HG02678 (cell line): ENCODE data around the gene CCN6.
A peak's percentile ranks its signal among the peaks of the same experiment; 100 is the strongest.
"Not testable (repeated sequence)": the region's sequence is repeated elsewhere in the genome, so short reads cannot be mapped to it uniquely, and the experiment has no call there.

Experiments used
- ATAC-seq: cut with Tn5 transposase; IDR thresholded peaks from one replicate; pipeline ENCODE4 v1.9.1; 2021; ENCODE audit warnings: mild to moderate bottlenecking, moderate library complexity; ENCODE audit not compliant: unreplicated experiment

CCN6 gene

DNA sequence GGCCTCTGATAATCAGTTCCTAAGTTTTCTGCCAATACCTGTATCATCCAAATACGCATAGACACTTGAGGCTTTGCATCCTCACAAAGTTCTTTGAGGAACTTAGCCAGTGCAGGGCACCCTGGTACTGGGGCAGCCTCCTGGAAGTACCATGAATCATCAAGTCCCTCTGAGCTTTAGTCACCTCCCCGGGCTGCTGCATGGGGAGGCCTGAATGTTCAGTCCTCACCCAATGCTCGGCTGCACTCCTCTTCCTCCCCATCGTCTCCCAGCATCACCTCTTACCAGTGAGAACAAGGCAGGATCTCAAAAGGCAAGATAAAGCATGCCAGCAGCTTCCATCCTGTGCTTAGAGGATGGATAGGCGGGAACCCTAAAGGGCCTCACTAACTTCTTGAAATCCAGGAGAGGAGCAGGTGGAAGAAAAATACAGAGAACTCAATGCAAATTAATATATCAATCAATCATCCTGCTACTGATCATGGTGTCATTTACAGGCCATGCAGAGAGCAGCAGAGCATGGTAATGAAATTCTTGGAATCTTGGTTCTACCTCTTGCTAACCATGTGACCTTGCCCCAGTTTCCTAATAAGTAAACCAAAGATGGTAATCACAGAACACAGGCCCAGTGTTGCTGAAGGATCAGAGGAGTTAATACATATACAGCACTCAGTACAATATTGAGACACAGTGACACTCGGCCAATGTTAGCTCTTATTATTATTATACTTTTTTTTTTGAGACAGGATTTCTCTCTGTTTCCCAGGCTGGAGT is 4.7 kb upstream of the CCN6 start:
- ATAC-seq = no peak

DNA sequence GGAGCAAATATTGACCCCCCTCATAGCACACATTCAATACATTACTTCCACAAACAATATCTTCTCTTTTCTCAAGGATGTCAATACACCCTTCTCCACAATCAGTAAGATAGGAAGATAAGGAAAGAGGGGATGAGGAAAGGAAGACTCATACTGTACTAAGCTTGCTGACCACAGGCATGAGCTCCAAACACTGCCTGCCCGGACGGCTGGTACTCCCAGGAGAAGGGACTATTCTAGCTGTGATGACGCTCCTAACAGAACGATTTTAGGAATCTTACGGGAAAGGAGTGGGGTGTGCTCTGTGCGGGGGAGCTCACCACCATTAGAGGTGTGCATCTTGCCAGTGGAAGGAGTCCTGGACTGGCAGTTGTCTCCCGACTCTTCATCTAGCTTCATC is 3.9 kb upstream of the CCN6 start:
- ATAC-seq = no peak

DNA sequence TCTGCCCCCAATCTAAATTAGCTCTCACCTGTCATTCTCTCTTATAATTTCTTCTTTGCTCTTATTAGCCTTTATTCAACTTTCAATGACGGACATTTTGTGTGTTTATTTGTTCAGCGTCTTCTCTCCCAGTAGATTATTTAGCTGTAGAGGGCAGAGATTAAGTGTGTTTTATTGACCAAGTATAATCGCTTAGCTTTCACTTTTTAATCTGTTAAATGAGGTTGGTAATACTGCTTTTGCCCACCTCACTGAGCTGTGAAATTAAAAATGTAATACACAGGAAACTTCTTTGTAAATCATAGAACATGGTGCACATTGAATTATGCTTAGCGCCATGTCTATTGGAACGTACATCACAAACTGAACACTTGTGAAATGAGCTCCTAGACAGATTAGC is 3.5 kb upstream of the CCN6 start:
- no peak for ATAC-seq

DNA sequence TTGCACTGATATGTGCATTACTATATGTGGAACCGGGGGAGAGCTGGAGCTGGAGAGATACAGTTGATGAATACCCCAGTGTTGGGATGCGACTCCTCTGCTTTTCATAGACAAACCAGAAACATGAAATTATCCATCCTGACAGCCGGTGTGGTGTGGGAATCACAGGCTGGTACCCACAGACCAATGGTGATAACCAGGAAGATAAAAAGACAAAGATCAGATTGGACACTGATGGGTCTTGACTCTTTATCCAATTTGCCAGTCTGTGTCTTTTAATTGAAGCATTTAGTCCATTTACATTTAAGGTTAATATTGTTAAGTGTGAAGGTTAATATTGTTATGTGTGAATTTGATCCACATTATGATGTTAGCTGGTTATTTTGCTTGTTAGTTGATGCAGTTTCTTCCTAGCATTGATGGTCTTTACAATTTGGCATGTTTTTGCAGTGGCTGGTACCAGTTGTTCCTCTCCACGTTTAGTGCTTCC is 2.6 kb upstream of the CCN6 start:
- not testable (repeated sequence) for ATAC-seq

DNA sequence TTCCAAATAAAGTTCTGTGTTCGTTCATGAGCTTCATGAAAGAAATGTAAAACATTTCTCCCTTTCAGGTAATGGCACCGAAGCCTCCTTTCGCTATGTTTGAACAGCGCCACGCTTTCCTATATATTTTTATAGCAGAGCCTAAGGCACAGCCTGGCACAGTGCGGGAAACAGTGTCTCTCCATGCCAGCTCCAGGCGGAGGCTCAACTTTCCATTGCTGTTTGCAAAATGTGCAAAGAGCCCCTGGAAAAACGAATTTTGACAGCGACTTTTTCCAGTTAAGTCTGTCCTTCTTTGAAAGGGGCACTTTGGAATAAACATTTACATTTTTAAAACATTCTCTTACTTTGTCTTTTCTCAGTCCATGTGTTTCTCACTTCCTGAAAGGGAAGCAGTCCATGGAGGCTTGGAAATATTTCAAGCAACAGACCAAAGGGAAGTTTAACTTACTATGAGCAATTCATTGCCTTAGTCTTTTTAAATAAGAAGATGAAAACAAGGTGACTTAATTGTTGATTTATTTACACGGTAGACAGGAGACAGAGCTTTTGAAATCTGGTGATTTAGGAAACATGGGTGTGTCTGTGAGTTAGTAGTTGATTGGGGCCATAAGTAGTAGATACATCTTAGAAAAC is 769 bp downstream of the CCN6 start:
- no peak for ATAC-seq

DNA sequence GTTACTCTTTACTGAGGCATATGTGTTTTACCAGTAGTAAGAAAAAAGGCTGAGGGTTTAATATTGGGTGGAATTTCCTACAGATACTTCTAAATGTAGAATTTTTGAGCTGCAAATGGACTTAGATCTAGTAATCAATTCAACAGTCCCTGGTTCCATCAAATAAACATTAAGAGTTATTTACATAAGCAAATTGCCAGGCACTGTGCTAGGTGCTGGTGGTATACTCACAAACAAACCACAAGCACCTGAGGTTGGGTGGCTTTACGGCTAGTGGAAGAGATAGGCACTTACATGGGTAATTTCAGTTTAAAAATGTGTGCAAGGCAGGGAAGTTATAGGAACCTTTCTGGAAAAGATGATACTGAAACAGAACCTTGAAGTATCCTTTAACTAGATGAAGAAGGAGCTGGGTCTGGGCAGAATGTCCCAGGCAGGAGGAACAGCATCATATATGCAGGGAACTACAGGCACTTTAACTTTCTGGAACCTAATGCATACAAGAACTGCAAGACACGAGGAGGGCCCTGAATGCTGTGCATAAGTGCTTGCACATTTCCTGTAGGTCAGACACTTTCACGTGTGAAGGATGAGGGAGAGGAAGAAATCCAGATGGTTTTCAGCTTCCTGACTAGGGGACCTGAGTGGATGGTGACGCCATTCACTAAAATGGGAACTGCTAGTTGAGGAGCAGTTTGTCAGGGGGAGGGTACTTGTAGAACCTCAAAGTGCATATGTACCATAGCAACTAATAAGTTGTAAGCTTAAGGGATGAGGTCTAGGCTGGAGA is 4.5 kb downstream of the CCN6 start:
- no peak for ATAC-seq

DNA sequence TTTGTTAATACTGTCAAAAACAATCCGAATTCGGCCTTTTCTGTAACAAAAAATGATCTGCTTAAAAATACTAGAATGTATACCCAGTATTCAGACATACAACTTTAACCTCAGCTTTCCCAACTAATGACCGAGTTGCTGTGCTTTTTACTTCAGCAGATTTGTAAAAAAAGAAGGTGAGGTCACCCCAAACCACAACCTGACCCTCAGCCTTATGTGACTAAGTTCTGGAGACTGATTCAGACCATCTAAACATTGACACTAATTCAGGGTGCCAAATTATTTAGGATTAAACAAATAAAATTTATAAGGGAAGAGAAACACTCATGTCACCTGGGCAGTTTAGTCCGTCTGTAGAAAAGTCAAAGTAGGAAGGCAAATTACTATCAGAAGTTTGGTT is 7.7 kb downstream of the CCN6 start:
- ATAC-seq = no peak

DNA sequence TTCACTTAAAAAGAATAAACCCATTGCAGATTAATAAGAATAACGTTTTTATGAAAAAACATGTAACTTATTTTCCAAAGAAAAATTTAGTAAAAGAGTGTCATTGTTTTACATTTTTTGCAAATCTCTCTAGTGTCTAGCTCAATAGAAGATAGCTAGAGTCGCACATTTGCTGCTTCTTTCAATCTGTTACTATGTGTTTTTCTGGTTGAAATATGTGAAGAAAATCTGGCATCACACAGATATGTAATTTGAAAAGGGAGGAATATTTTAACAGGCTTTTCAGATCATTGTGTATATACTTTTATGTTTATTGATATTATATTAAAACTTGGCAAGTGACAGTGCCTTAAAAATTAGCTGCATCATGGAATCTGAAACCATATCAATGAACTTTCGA is 9.1 kb downstream of the CCN6 start:
- ATAC-seq = no peak

DNA sequence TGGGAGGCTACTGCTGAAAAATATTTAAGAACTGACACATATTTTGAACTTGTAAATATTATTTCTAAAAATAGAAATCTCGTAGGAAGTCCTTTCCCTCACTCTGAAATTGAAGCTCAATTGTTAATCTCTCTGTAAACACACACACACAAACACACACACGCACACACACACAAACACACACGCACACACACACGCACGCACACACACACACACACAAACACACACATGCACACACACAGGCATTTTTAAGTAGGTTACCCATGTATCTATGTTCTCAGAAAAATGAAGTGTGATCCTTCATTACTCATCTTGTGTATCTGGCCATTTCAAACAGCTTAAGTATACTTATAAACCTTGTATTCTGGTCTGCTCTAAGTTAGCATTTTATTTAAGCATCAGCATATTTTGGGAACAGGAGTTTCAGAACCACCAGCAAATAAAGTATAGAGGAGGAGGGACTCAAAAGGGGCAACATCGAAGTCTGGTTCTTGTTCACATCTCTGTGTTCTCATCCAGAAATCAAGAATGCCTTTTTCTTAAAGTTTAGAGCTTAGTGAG is 11.6 kb downstream of the CCN6 start:
- ATAC-seq = no peak

DNA sequence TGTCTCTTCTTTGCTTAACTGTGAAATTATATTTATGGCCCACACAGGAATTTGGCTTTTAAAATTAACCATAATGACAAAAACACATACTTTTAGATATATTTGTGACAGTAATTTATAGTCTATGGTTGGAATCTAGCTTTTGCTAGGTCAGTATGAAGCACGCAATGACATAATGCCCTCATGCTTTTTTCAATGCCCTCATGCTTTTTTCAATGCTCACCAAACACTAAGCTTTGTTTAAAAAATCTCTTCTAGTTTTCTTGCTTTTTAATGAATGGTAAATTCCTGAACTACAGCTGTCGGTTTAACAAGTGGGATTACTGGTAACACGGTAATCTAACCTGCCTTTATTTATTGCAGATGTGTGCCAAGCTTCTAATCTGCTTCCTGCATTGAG is 12.7 kb downstream of the CCN6 start:
- no peak for ATAC-seq

DNA sequence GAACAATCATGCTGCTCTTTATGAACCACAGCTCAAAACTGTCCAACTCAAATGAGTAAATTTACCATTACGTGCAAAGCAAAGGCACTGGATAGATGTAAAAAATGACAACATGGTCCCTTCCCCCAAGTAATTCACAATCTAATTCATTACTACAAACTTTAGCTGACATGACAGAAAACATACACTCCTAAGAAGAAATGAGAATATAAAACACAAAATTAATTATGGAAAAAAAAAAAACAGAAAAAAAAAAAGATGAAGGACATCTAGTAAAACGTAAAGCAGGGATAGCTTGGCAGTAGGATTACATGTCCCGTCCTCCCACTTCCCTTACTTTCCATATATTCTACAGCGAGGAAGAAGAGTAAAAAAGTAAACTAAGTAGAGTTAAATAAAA is 27.7 kb downstream of the CCN6 start:
- ATAC-seq = no peak

DNA sequence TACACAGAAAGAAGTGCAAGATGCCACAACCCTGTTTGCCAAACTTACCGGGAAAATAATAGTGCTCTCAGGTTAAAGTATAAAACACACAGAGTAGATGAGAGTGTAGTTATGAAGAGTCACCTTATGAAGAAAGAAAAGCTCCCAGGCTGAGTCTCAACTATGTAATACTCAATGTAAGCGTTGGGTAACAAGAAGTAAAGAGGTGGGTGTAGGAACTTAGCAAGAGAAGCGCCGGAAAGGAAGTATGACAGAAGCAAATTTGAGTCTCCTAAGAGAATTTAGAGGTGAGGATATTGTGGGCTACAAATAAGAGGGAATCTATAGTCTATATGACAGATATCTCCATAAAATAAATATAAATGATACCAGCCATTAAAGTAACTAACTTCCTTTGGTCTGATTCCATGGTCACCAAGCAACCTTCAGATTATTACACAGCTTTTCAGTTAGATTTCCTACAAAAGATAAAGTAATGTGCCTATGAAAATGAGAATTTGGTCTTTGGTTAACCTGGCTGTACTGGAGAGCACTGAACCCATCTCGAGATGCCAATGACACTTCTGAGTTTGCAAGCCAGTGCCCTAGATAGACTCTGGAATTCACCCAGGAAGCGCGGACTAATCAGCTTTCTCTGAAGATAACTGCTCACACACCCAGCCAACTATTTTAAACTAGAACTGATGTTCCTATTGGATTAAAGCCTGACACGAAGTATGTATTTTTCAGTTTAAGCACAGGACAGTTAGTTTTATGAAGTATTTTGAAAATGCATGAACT is 31.6 kb downstream of the CCN6 start:
- ATAC-seq = no peak

DNA sequence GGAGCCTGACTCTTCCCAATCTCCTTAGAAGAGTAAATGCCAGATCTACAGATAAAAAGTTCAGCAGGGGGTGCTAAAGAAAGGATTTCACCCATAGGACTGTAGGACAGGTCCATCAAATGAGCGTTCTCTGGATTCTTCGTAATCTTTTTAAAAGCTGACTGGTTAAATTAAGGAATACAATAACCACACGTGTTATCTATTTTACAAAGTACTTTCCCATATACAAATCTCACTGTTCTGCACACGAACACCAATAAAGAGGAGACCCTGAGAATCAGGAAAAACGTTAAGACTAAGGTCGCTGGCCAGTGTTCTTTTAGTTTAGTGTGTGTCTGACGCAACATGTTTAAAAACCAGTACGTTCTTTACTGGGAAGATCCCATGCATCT is 32.8 kb downstream of the CCN6 start:
- ATAC-seq = peak; percentile 22

DNA sequence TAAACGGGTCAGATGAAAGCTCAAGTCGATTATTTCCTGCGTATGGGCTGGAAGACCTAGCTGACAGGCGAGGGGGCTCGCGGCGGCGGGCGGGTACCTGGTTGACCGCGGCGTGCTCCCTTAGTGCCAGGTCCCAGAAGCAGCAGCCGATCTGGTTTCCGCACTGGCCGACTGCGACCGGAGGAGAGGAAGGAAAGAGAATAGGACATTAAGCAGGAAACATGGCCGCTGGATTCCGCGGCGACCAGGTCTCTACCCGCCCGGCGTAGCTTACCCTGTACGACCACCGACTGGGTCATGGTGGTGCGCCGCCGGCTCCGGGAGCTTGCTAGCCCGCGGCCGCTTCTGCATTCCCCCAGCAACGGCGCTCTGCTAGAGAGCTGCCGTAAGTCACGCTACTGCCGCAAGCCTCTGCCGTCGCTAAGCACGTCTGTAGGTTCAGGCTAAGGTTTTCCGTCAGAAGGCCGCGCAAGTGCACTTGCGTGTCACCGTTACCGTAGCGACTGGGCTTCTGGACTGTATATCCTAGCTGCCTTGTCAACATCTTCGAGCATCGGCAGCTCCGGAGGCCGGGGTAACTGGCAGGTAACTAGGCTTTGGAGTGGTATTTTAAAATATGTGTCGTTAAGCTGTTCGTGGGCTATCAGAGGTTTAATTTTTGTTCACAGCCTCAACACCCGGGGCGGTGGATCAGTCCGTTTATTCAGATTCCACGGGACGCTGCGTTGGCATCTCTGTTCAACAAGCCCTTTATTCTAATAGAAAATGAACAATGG is 33.4 kb downstream of the CCN6 start, which contains the start of the genes FAM229B and TUBE1:
Gene FAM229B, plus strand, starts transcription at position 456 of the 776 bp plus-strand sequence. CDS start 11,693 bp downstream, outside the sequence.
Gene TUBE1, minus strand, starts transcription at position 347 of the 776 bp plus-strand sequence. Its CDS starts 48 bp downstream, at position 299.
- ATAC-seq = peak; percentile 97

DNA sequence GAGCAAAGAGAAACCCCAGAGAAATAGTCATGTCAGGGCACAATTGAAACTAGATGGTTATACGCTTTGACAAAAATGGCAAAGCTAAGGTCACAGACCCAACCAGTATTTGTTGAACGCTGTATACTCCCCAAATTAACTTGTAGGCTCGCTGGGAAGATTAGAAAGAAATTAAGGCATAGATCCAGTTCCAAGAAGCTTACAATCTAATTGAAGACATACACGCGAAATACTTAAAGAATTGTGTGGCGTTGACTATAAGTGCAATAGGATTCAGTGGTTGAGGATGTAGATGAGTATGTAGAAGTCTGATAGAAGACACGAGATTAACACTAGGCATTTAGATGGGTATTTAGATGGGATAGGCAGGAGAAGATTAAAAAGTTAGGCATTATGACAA is 34.0 kb downstream of the CCN6 start:
- no peak for ATAC-seq

DNA sequence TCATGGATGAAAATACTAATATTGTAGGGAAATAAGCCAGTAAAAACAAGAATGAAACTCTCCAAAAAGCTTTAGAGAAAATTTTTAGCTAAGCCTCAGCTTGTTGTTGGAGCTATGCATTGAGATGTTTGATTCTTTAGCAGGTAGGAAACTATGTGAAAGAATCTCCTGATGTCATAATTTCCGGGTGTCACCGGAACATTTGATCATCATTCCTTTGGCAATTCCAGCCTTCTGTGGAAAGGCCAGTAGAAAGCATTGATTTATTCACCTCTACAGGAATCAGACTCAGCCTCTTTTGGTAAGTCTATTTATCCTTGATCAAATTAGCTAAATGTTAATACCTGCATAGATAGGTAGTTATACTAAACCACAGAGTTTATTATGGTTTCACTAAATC is 43.0 kb downstream of the CCN6 start:
- no peak for ATAC-seq

DNA sequence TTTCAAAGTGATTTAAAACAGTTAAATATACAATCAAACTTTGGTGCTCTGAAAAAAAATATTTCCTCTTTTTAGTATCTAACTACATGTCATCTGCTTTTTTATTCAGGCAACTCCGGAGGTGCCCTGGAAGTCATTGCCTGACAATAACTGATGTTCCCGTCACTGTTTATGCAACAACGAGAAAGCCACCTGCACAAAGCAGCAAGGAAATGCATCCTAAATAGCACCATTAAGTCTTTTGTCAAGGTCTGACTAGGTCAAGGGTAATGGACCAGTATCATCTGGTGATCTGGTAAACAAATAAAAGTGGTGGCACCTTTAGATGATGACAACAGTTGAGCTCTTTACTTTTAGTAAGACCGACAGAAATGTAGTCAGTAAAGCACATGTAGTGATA is 46.7 kb downstream of the CCN6 start:
- no peak for ATAC-seq

DNA sequence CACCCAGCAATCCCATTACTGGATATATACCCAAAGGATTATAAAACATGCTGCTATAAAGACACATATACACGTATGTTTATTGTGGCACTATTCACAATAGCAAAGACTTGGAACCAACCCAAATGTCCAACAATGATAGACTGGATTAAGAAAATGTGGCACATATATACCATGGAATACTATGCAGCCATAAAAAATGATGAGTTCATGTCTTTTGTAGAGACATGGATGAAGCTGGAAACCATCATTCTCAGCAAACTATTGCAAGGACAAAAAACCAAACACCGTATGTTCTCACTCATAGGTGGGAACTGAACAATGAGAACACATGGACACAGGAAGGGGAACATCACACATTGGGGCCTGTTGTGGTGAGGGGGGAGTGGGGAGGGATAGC is 52.1 kb downstream of the CCN6 start:
- not testable (repeated sequence) for ATAC-seq

DNA sequence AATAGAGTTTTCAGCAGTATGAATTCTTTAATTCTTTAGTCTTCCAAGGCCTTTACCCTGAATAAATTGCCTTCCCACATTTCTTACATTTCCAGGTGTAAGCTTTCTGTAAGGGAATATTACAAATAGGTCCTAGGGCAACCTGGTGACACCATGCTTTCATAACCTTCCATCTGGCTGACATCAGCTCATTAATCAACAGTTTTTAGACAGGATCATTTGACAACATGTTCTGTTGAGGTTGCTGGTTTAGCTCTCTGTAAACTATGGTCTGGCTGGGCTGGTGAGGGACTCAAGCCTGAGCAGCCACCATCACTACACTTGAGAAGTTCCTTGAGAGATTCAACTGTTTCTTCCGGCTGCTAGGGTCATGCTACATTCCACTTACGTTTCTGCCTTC is 52.7 kb downstream of the CCN6 start:
- ATAC-seq = no peak

DNA sequence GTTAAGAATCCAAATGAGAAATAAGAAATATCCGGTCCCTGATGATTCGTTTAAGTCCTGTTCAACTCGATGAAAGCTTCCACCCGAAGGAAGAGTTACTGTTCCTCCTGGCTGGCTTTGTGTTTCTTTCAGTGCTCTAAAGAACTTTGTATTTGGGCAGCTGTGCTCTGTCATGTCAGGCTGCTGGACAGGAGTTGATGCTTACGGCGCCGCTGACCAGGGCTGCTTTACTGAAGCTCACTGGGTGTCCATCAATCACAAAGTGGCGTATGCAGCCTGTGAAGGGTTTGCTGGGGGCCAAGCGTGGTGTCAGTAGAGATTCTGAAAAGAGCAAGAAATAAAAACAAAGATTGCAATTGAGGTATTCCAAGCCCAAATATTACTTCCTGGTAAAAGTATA is 55.4 kb downstream of the CCN6 start:
- ATAC-seq = no peak
